Gastroesophageal sphincter (tissue), 4 donors: ENCODE data around the gene TCF7L2. TPM values are rescaled to one million over a fixed set of nuclear protein-coding genes. Genes with fewer than 3 reads are reported as not detected.

Source experiments
- ATAC-seq: fragments of 150-250 bp; one replicate; pipeline ENCODE4 v1.9.1; 2016; ENCODE audit warnings: mild to moderate bottlenecking, moderate library complexity
- H3K27ac ChIP-seq, 4 donors: fragments of 200-600 bp; sonication (generic) in 3 of 4; 1 replicate in 3 of 4; 2 replicates in 1 of 4; pipeline ENCODE4 v1.5.1; 2016 to 2019
- H3K27me3 ChIP-seq: fragments of 200-600 bp; sonication (generic); one replicate; pipeline ENCODE4 v1.5.1; 2019
- H3K36me3 ChIP-seq, 2 donors: fragments of 200-600 bp; sonication (generic); one replicate each; pipeline ENCODE4 v1.5.1; 2019; ENCODE audit warnings: control low read depth in 1 of 2
- H3K4me1 ChIP-seq, 3 donors: fragments of 200-600 bp; sonication (generic); 1 replicate in 2 of 3; 2 replicates in 1 of 3; pipeline ENCODE4 v1.5.1; 2016 to 2019; ENCODE audit warnings: control low read depth in 2 of 3
- H3K4me3 ChIP-seq, 2 donors: fragments of 200-600 bp; sonication (generic); one replicate each; pipeline ENCODE4 v1.5.1; 2019; ENCODE audit warnings: mild to moderate bottlenecking in 1 of 2, moderate library complexity in 1 of 2
- H3K9me3 ChIP-seq, 3 donors: fragments of 200-600 bp; sonication (generic); one replicate each; pipeline ENCODE4 v1.5.1; 2017 to 2019; ENCODE audit warnings: control low read depth in 2 of 3
- EP300 ChIP-seq: sonication (generic); formaldehyde crosslinking; IDR thresholded peaks from one replicate; pipeline ENCODE4 v1.6.1; 2017; ENCODE audit warnings: antibody characterized with exemption, mild to moderate bottlenecking
- POLR2A ChIP-seq, 2 donors: fragments of 450-650 bp; IDR thresholded peaks; one replicate each; pipeline ENCODE4 v1.6.1; 2017; ENCODE audit warnings: antibody characterized with exemption in 2 of 2, mild to moderate bottlenecking in 2 of 2, moderate library complexity in 1 of 2
- POLR2AphosphoS5 ChIP-seq: sonication (generic); formaldehyde crosslinking; IDR thresholded peaks from one replicate; pipeline ENCODE4 v1.6.1; 2017; ENCODE audit warnings: antibody characterized with exemption
- WGBS, 2 donors: methylation state at CpG; one replicate each; pipeline ENCODE4 v1.1.5; 2018; ENCODE audit warnings: low coverage in 1 of 2; 5-methylcytosine and 5-hydroxymethylcytosine counted together
- total RNA-seq, 4 donors: library from RNA; depleted of rRNA; stranded (reverse); fragments of >200 nt; gene quantifications; one replicate each; pipeline ENCODE4 v1.1.0, GENCODE V29; 2016
- TF ChIP-seq, protein P1 (sequence below), 4 experiments: fragments of 200-600 bp in 2 of 4; fragments of 450-650 bp in 2 of 4; sonication (generic) in 1 of 4; IDR thresholded peaks; one replicate each; pipeline ENCODE4 v1.5.1; 2017 to 2019; ENCODE audit warnings: antibody characterized with exemption in 4 of 4, mild to moderate bottlenecking in 2 of 4, moderate library complexity in 2 of 4

TCF7L2 gene
- total RNA-seq, 4 donors from 2014 or later: 12.6 to 22.4 (median 20.2) TPM

DNA sequence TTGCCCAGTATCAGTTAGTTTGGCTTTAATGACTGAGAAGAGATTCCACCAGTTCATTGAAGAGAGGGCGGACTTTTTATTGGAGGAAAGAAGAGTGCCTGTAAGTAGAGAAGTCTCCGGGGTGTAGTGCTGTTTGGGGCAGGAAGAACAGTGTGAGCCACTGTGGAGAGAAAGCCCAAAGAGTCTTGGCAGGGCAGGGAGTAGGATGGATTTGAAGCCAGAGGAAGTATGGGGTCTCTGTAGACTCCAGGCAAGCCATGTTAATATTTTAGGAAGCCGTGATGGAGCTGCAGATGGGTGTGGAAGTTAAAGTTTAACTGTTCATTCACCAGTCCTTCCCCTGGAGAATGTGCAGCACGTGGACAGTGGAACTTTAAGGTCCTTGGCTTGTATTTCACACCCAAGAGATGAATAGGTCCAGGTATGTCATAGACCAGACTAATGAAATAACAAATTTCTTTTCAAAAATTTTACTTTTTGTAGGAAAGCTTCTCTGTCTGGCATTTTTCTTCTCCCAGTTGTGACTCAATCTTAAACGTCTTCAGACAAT is 54.1 kb downstream of the TCF7L2 start:
- no peaks in the 10 kb centered on the region for H3K36me3 ChIP-seq
- TF ChIP-seq POLR2AphosphoS5 (no peak), EP300 (no peak), POLR2A (IDR thresholded peaks at IDR 0.05) (no peak)
- TF ChIP-seq, protein P1, sequence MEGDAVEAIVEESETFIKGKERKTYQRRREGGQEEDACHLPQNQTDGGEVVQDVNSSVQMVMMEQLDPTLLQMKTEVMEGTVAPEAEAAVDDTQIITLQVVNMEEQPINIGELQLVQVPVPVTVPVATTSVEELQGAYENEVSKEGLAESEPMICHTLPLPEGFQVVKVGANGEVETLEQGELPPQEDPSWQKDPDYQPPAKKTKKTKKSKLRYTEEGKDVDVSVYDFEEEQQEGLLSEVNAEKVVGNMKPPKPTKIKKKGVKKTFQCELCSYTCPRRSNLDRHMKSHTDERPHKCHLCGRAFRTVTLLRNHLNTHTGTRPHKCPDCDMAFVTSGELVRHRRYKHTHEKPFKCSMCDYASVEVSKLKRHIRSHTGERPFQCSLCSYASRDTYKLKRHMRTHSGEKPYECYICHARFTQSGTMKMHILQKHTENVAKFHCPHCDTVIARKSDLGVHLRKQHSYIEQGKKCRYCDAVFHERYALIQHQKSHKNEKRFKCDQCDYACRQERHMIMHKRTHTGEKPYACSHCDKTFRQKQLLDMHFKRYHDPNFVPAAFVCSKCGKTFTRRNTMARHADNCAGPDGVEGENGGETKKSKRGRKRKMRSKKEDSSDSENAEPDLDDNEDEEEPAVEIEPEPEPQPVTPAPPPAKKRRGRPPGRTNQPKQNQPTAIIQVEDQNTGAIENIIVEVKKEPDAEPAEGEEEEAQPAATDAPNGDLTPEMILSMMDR (IDR thresholded peaks at IDR 0.05): no peak
- no peaks in the 10 kb centered on the region for H3K27me3 ChIP-seq
- no peak overlapping the region for H3K4me3 ChIP-seq
- H3K4me1 ChIP-seq: peaks cover 7 to 86% (median 34%) of the 10 kb centered on the region in 3 donors
- WGBS, 2 donors: 65 to 75% methylated on average over 4 to 5 of the region's 5 CpGs
- no peak overlapping the region for H3K27ac ChIP-seq
- no peaks in the 10 kb centered on the region for H3K9me3 ChIP-seq
- ATAC-seq: no peak

DNA sequence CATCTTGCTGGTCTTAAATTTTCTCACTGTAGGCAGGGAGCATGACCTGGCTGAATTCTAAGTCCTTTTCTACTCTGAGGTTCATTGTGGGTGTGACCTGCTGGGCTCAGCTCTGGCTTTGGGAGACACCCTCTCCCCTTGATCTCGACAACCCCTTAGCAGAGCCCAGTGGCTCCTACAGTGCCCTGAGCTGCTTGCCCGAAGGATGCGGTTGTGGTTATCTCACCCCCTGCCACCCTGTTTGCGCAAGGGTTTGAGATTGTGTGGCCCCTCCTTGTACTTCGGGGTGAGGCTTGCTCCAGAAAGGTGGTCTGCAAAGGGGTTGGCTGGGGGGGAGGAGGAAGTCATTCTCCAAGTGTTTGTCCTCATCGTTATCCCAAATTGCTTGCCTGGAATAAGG is 55.3 kb downstream of the TCF7L2 start:
- Histone ChIP-seq H3K27ac (peak overlapping the region in 2 of 4 donors; percentile 18 to 32), H3K27me3 (no peaks in the 10 kb centered on the region), H3K4me1 (peaks cover 4 to 76% (median 28%) of the 10 kb centered on the region in 3 donors), H3K36me3 (no peaks in the 10 kb centered on the region), H3K4me3 (no peak overlapping the region), H3K9me3 (no peaks in the 10 kb centered on the region)
- no peak for TF ChIP-seq POLR2A (IDR thresholded peaks at IDR 0.05)
- no peak for ATAC-seq
- 50% methylated on average over 1 of the region's 6 CpGs; no CpG with 5 or more reads in 1 of the 2 donors for WGBS, 2 donors

DNA sequence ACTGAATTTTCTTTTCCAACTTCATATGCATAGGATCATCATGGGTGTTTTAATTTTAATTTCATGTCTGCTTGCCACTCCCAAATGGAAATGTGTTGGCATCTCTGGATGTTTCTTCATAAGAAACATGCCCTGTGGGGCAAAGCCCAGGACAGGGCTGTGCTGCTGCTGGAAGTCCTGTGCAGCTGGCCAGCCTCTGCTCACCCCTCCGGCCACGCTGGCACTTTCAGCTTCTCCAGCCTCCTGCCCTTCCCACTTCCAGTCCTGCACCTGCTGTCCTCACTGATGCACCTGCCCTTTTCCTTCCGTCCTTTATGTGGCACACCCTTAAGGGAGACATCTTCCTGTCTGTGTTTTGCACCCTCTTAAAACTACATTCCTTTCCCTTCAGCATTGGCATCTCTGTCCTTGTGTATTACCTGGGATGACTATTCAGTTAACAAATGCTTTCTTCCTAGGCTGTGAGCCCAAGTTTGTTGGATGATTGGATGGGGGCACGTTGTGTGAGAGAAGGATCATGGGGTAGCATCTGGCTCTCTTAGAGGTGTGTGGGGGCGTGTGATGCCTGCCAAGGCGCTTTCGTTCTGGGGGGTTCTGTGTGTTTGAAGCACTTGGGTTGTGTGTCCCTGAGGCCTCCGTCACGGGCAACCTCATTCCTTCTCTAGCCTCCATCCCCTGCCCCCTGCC is 56.8 kb downstream of the TCF7L2 start:
- Histone ChIP-seq H3K4me3 (no peak overlapping the region), H3K27ac (peak overlapping the region in 1 of 4 donors; percentile 32), H3K36me3 (no peaks in the 10 kb centered on the region), H3K9me3 (no peaks in the 10 kb centered on the region), H3K27me3 (no peaks in the 10 kb centered on the region), H3K4me1 (peaks cover 0 to 64% (median 16%) of the 10 kb centered on the region in 3 donors)
- WGBS, 2 donors: 70 to 74% methylated on average over 2 to 5 of the region's 9 CpGs
- ATAC-seq: no peak
- TF ChIP-seq EP300: no peak
- no peak for TF ChIP-seq POLR2AphosphoS5

DNA sequence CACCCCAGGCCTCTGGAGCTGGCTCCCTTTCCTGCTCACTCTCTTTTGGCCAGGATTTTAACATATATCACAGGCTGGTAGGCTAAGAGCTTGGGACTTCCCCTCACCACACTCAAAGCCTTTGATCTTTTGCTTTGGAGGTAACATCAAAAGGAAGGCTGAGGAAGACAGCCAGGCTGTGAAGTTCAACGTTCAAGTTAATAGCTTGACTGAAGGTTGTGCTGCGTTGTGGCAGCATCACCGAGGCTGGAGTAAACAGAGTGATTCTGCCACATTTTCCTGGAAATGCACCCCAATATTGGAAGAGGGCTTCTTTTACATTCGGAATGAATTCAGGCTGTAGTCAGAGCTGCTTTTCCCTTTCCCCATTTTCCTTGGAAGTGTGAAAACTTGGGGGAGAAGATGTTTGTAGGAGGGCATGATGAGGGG is 57.3 kb downstream of the TCF7L2 start:
- 47 to 52% methylated on average over 3 to 4 of the region's 4 CpGs for WGBS, 2 donors

DNA sequence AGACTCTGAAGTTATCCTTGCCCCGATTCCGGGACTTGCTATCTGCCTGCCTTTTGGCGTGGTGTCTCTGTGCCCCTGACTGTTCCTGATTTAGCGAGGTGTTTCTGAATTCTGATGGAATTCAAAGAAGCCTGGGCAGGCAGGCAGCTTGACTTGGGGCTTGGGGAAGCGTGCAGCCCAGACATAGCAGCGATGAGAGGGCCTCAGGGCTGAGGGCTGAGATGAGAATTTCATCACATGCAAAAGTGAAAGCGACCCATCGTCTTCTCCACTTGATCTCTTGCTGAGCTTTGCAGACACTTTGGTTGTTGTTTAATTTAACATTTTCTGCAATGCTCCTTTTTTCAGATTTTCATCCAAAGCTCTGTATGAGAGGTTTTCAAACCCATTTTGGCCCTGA is 57.8 kb downstream of the TCF7L2 start:
- WGBS, 2 donors: 20 to 77% methylated on average over 1 to 6 of the region's 8 CpGs
- no peaks in the 10 kb centered on the region for H3K27me3 ChIP-seq
- no peak overlapping the region for H3K4me3 ChIP-seq
- no peak for ATAC-seq
- no peak for TF ChIP-seq EP300
- TF ChIP-seq, protein P1 (IDR thresholded peaks at IDR 0.05): no peak
- H3K9me3 ChIP-seq: no peaks in the 10 kb centered on the region
- H3K27ac ChIP-seq: no peak overlapping the region
- peaks cover 0 to 65% (median 16%) of the 10 kb centered on the region in 3 donors for H3K4me1 ChIP-seq
- H3K36me3 ChIP-seq: no peaks in the 10 kb centered on the region

More for the DNA sequence above, 57.3 kb downstream of the TCF7L2 start:
- peaks cover 0 to 64% (median 16%) of the 10 kb centered on the region in 3 donors for H3K4me1 ChIP-seq
- no peak for TF ChIP-seq EP300
- TF ChIP-seq, protein P1 (IDR thresholded peaks at IDR 0.05): no peak
- no peak for TF ChIP-seq POLR2AphosphoS5
- H3K4me3 ChIP-seq: no peak overlapping the region
- no peak overlapping the region for H3K27ac ChIP-seq
- H3K27me3 ChIP-seq: no peaks in the 10 kb centered on the region
- ATAC-seq: no peak
- H3K36me3 ChIP-seq: no peaks in the 10 kb centered on the region
- no peaks in the 10 kb centered on the region for H3K9me3 ChIP-seq
